B cell (primary cell): ENCODE measurements around the gene PTGES2. TPM values are rescaled to one million over a fixed set of nuclear protein-coding genes. Genes with fewer than 3 reads are reported as not detected.

Experiments used
- ATAC-seq: fragments of 200-7000 bp; cut with Tn5 transposase; one replicate; pipeline ENCODE4 v1.10.0; 2021; ENCODE audit warnings: low read depth, mild to moderate bottlenecking, moderate number of reproducible peaks, moderate library complexity
- CTCF ChIA-PET: fragments of 350-600 bp; sonication (Branson Sonifier 250); formaldehyde crosslinking; loops from one replicate; lab custom pipeline; 2021; ENCODE audit warnings: antibody characterized with exemption, inconsistent platforms; lab: Charles Lee
- POLR2A ChIA-PET: fragments of 350-600 bp; sonication (Branson Sonifier 250); formaldehyde crosslinking; loops from one replicate; lab custom pipeline; 2021; ENCODE audit warnings: antibody characterized with exemption; lab: Charles Lee
- DNase-seq: peaks from one replicate; pipeline ENCODE4 v3.0.0; 2013
- H2AFZ ChIP-seq: 2 replicates; pipeline ENCODE4 v1.6.1; 2012; ENCODE audit warnings: mild to moderate bottlenecking, low read depth, low read length; ENCODE audit not compliant: insufficient read depth, poor library complexity, severe bottlenecking
- H3K27ac ChIP-seq, 2 donors: 1 replicate in 1 of 2; 2 replicates in 1 of 2; pipeline ENCODE4 v1.5.1; 2012 to 2013; ENCODE audit warnings: low read length in 2 of 2, mild to moderate bottlenecking in 2 of 2, moderate library complexity in 1 of 2
- H3K27me3 ChIP-seq, 4 experiments: fragments of 200-600 bp in 1 of 4; sonication (generic) in 1 of 4; replicated peaks in 1 of 4; 1 replicate in 2 of 4; 2 replicates in 2 of 4; pipeline versions ENCODE4 v1.6.1 to v1.7.0; 2013 to 2016; ENCODE audit warnings: low read length in 3 of 4, mild to moderate bottlenecking in 2 of 4, mixed read lengths in 1 of 4, moderate library complexity in 1 of 4; ENCODE audit not compliant: insufficient read depth in 4 of 4, control insufficient read depth in 3 of 4; ENCODE audit errors: control extremely low read depth in 1 of 4
- H3K36me3 ChIP-seq, 2 experiments: replicated peaks in 1 of 2; 1 replicate in 1 of 2; 2 replicates in 1 of 2; pipeline versions ENCODE4 v1.6.1 to v1.7.1; 2013; ENCODE audit warnings: low read length in 1 of 2; ENCODE audit not compliant: insufficient read depth in 2 of 2, control insufficient read depth in 1 of 2; ENCODE audit errors: control extremely low read depth in 1 of 2, extremely low read depth in 1 of 2
- H3K4me1 ChIP-seq, 2 donors: fragments of 200-600 bp in 1 of 2; sonication (generic) in 1 of 2; 1 replicate in 1 of 2; 2 replicates in 1 of 2; pipeline versions ENCODE4 v1.5.1 to v1.6.1; 2013 to 2017; ENCODE audit warnings: low read length in 2 of 2; ENCODE audit not compliant: control insufficient read depth in 2 of 2, insufficient read depth in 2 of 2
- H3K4me2 ChIP-seq: replicated peaks from 2 replicates; pipeline ENCODE3; 2012; ENCODE audit warnings: mild to moderate bottlenecking, low read depth, low read length; ENCODE audit not compliant: poor library complexity, severe bottlenecking
- H3K4me3 ChIP-seq, 5 experiments: fragments of 200-600 bp in 1 of 5; sonication (generic) in 1 of 5; 1 replicate in 3 of 5; 2 replicates in 2 of 5; pipeline versions ENCODE4 v1.5.1 to v1.7.0; 2011 to 2016; ENCODE audit warnings: low read length in 4 of 5, mild to moderate bottlenecking in 4 of 5, low read depth in 2 of 5, control low read depth in 1 of 5, moderate library complexity in 1 of 5; ENCODE audit not compliant: insufficient read depth in 1 of 5; ENCODE audit errors: control extremely low read depth in 1 of 5, extremely low read depth in 1 of 5
- H3K79me2 ChIP-seq: fragments of 200-600 bp; sonication (generic); one replicate; pipeline ENCODE4 v1.6.0; 2016; ENCODE audit warnings: low read length; ENCODE audit not compliant: control insufficient read depth, insufficient read depth
- H3K9ac ChIP-seq: fragments of 200-600 bp; sonication (generic); 2 replicates; pipeline ENCODE4 v1.6.1; 2017; ENCODE audit warnings: mild to moderate bottlenecking, low read length, moderate library complexity
- H3K9me3 ChIP-seq, 3 donors: one replicate each; pipeline versions ENCODE4 v1.6.1 to v1.7.1; 2013; ENCODE audit warnings: low read length in 2 of 3; ENCODE audit not compliant: control insufficient read depth in 2 of 3, insufficient read depth in 1 of 3; ENCODE audit errors: control extremely low read depth in 1 of 3
- H4K20me1 ChIP-seq: 2 replicates; pipeline ENCODE4 v1.6.0; 2012; ENCODE audit warnings: mild to moderate bottlenecking, low read length; ENCODE audit not compliant: insufficient read depth, control insufficient read depth, poor library complexity, severe bottlenecking
- H3K27ac Mint-ChIP-seq: one replicate; pipeline ENCODE4 v1.8.0; 2021; ENCODE audit warnings: mixed read lengths
- H3K27me3 Mint-ChIP-seq: one replicate; pipeline ENCODE4 v1.8.0; 2021; ENCODE audit warnings: mixed read lengths
- H3K4me1 Mint-ChIP-seq: one replicate; pipeline ENCODE4 v1.8.0; 2021; ENCODE audit warnings: mixed read lengths
- H3K4me3 Mint-ChIP-seq: one replicate; pipeline ENCODE4 v1.8.0; 2021; ENCODE audit warnings: mixed read lengths
- H3K9me3 Mint-ChIP-seq: one replicate; pipeline ENCODE4 v1.8.0; 2022; ENCODE audit warnings: mixed read lengths; ENCODE audit not compliant: insufficient read depth
- CTCF ChIP-seq: fragments of 200-600 bp; IDR thresholded peaks from one replicate; pipeline ENCODE4 v1.8.0; 2022; ENCODE audit warnings: antibody characterized with exemption, mild to moderate bottlenecking
- EZH2 ChIP-seq: IDR thresholded peaks from 2 replicates; pipeline ENCODE4 v1.6.1; 2012; ENCODE audit warnings: borderline replicate concordance, low read depth, mild to moderate bottlenecking, moderate library complexity, low read length; ENCODE audit not compliant: insufficient read depth, poor library complexity, severe bottlenecking
- WGBS: methylation state at CpG from one replicate; pipeline ENCODE4 v1.1.5; 2013; ENCODE audit warnings: missing lambda C conversion rate; ENCODE audit not compliant: insufficient coverage; 5-methylcytosine and 5-hydroxymethylcytosine counted together
- intact Hi-C: fragments of 100-400 bp; cut with micrococcal nuclease; formaldehyde crosslinking; loops from one replicate; pipeline ENCODE4 v1.10.0; 2022
- polyA plus RNA-seq: library from polyadenylated mRNA; depleted of rRNA; stranded (reverse); fragments of >200 nt; gene quantifications from 2 replicates; pipeline ENCODE4 v1.2.3, GENCODE V29; 2012
- total RNA-seq, 2 donors: library from RNA; stranded (reverse); fragments of 120-200 nt in 1 of 2; gene quantifications; 1 replicate in 1 of 2; 2 replicates in 1 of 2; pipeline versions ENCODE4 v1.2.3 to v1.2.4, GENCODE V29; 2013 to 2022

PTGES2 gene
- total and polyA plus RNA-seq, 2 donors (not counting 1 experiment from before 2014, with no cell fraction given): 77.8 to 113 TPM

- Histone ChIP-seq H3K4me1 (peaks cover 0 to 6% of the 10 kb centered on the region in 2 donors), H3K27ac (no peak overlapping the region), H2AFZ (no peak overlapping the region), H3K4me2 (no peak overlapping the region), H3K36me3 (peaks cover 0 to 2% of the 10 kb centered on the region in 2 experiments), H4K20me1 (peaks cover 26% of the 10 kb centered on the region), H3K4me3 (no peak overlapping the region), H3K9me3 (no peaks in the 10 kb centered on the region), H3K79me2 (peaks cover 92% of the 10 kb centered on the region), H3K27me3 (no peaks in the 10 kb centered on the region), H3K9ac (no peak overlapping the region)
- intact Hi-C loops: no loop called here
- no peak overlapping the region for H3K27ac Mint-ChIP-seq
- POLR2A ChIA-PET: no interaction called here
- TF ChIP-seq CTCF (no peak), EZH2 (no peak)
- DNase-seq (no peak), ATAC-seq (no peak)
- no peak overlapping the region for H3K4me3 Mint-ChIP-seq
- H3K9me3 Mint-ChIP-seq: no peaks in the 10 kb centered on the region
- no peaks in the 10 kb centered on the region for H3K27me3 Mint-ChIP-seq
- WGBS: no CpG with 5 or more reads among the region's 4 CpGs
- peaks cover 21% of the 10 kb centered on the region for H3K4me1 Mint-ChIP-seq
- CTCF ChIA-PET: interaction anchor here (0.8 to 1.6 kb wide), 6 partner anchors 9 to 128 kb away, joined by 3 to 7 read pairs (median 4); no protein-coding TSS in a partner anchor
Observed at GRCh38 chr9:128084746-128085145, 42.8 kb downstream of the PTGES2 start.

GRCh38 chr9:128082151-128082550 lies 45.4 kb downstream of the PTGES2 start:
- Histone ChIP-seq H3K36me3 (peaks cover 0 to 7% of the 10 kb centered on the region in 2 experiments), H3K4me3 (no peak overlapping the region), H3K9me3 (no peaks in the 10 kb centered on the region), H3K27me3 (no peaks in the 10 kb centered on the region), H2AFZ (no peak overlapping the region), H3K4me2 (no peak overlapping the region), H3K79me2 (peaks cover 91% of the 10 kb centered on the region), H3K9ac (no peak overlapping the region), H3K27ac (no peak overlapping the region), H4K20me1 (peaks cover 17% of the 10 kb centered on the region), H3K4me1 (peaks cover 3 to 4% of the 10 kb centered on the region in 2 donors)
- no peak for ATAC-seq
- Mint-ChIP-seq H3K27me3 (no peaks in the 10 kb centered on the region), H3K27ac (peak overlapping the region; percentile 46), H3K4me1 (peaks cover 29% of the 10 kb centered on the region), H3K9me3 (no peaks in the 10 kb centered on the region), H3K4me3 (no peak overlapping the region)
- ChIA-PET CTCF (interaction anchor here (0.6 to 2.4 kb wide), 7 partner anchors 9 to 133 kb away, joined by 3 to 11 read pairs (median 3); no protein-coding TSS in a partner anchor), POLR2A (no interaction called here)
- TF ChIP-seq CTCF: no peak
- no peak for TF ChIP-seq EZH2
- WGBS: 60% methylated on average over 1 of the region's 7 CpGs
- no peak for DNase-seq
- intact Hi-C loops: no loop called here
